HG02884 (cell line): Measurements from ENCODE around the gene ELK4.
A peak's percentile ranks its signal among the peaks of the same experiment; 100 is the strongest.

Experiments
- ATAC-seq: cut with Tn5 transposase; IDR thresholded peaks from one replicate; pipeline ENCODE4 v1.9.1; 2021; ENCODE audit warnings: mild to moderate bottlenecking, moderate library complexity; ENCODE audit not compliant: unreplicated experiment

Gene ELK4

DNA sequence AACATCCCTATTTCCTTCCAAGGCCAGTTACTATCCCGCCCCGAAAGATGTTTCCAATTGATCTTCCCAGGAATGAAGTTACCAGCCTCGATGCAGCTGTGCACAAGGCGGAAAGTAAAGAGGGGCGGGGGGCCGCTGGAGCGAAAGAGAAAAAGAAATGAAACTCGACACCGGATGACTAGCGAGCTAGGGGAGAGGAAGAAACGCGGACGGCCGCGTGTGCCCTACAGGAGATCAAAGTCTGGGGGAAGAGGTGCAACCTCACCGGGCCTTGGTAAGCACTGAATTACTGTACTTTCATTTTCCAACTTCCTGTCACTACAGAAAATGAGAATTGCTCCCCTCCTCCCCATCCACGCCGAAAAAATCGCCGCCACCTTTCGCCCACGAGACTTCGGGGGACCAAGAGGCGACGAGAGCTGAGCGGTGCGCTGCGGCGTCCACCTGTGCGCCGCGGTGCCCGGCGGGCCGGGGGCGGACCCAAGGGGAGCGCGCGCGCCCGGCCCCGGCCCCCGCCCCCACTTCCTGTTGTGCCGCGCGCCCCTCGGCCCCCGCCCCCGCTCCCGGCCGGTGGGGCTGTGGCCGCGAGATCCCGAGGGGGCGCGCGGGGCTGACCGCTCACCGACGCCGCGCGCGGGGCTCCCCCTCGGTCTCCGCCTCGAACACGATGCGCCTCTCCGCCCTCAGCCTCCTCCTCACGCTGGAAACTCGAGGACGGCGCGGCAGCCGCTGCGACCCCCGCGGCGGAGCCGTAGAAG is 622 bp downstream of the ELK4 start:
- ATAC-seq, result peak; percentile 48

DNA sequence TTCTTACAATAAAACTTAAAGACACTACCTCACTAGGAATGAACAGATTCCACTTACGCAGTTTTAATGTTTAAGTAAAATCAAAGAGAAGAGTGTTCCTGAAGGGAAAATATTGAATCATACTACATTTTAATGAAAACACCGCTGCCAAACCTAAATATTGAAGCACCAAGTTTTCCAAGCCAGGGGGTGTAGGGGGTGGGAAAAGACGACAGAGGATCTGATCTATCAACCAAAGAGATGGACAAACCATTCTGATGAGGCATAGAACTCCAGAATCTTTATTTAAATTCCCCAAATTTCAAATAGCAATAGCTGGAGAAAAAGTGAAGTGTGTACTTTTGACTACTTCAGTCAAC is 1.2 kb downstream of the ELK4 start:
- no peak for ATAC-seq

DNA sequence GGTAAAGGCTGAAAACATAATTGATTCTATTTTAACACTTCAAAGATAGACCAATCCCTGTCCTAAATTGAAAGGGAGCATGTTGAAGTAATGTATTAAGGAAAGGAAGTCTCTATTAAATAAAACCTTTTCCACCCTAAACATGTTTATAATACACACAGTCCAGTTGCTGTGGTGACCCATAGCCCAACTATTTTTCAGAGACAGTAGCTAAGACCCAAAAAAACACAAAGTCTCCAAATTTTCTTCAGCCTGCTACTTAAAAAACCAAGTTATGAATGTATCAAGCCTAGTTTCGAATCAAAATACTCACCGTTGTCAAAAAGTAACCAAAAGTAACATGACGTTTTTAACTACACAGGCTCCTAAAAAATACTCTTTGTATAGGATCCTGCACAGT is 1.6 kb downstream of the ELK4 start:
- no peak for ATAC-seq

DNA sequence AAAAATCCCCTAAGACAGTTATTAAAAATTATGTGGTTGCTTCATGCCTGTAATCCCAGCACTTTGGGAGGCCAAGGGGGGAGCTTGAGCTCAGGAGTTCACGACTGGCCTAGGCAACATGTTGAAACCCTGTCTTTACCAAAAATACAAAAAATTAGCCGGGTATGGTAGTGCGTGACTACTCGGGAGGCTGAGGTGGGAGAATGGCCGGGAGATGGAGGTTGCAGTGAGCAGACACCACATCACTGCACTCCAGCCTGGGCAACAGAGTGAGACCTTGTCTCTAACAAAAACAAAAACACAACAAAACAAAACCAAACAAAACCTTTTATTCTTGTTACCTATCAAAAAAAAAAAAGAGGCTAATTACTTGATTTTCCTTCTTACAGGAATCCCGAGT is 2.1 kb downstream of the ELK4 start:
- no peak for ATAC-seq

DNA sequence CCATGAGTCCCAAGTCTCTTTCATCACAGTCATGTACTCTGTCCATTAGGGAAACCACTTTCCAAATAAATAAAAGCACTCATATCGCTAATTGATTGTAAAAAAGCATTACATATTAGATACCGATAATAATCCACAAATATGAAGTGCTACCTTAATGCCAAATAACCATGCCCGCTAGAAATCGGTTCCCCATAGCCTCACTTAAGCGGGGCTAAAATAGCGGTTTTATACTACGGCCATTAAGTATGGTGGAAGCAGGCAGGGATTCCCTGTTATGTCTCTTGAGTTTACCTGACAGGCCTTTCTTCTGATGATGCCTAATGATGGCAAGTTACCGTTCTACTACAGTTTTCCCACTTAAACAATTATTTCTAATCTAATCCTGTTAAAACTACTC is 3.9 kb downstream of the ELK4 start:
- ATAC-seq, result no peak

DNA sequence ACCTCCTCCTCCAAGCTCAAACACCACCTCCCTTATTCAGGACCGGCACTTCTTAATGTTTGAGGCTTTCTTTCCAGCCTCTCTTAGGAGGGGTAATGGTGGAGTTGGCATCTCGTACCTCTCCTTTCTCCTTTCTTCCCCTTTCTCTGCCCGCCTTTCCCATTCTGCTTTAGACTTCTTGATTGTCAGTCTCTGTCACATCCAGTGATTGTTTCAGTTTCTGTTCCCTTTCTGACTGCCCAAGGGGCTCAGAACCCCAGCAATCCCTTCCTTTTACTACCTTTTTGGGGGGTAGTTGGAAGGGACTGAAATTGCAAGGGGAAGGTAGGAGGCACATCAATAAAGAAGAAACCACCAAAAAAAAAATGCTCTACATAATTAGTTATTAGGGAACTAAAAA is 5.6 kb downstream of the ELK4 start:
- no peak for ATAC-seq

DNA sequence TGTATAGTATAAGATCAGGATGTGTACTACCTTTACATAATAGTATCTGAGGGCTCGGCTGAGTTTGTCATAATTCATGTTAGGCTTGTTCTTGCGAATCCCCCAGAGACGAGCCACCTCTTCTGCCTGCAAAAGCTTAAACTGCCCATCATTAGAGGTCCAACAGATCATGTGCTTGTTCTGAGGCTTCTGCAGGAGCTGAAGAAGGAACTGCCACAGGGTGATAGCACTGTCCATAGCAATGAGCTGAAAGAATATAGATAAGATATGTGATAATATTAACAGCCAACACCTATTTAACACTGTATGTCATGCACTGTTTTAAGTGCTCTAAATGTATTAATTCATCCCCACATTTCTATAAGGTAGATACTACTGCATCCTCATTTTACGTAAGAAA is 8.2 kb downstream of the ELK4 start:
- ATAC-seq, result no peak

DNA sequence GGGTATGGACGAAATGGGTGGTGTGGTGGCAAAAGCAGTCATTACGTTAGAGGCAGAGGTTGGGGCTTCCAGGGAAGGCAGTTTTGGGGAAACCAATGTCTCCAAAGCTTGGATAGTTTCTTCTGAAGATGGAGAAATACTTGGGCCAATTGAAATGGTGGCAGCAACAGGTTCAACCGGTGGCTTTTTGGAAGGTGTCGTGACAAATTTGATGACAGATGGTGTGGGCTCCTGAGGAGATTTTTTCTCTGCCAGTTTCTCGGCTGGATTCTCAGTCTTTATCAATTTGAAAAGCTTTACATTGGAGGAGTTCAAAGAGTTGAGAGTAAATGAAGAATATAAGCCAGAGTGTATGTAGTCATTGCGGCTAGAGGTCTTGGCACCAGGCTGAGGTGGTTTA is 11.5 kb downstream of the ELK4 start:
- no peak for ATAC-seq

DNA sequence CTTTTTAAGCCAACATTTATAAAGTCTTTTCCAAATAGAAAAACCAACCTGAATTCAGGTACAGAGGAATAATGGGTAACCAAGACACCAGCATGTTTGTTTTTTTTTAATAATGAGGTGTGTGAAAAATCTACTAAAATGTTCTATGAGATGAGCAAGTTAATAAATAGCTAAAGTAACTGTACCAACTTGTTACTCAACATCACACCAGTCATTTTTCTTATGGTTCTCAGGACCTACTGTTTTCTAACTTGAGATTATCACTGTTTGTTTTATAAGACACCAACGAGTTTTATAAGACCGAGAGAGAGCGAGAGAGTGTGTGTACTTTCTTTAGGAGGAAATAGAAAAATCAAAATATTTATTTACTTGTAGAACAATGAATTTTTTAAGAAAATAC is 12.4 kb downstream of the ELK4 start:
- ATAC-seq, result no peak

DNA sequence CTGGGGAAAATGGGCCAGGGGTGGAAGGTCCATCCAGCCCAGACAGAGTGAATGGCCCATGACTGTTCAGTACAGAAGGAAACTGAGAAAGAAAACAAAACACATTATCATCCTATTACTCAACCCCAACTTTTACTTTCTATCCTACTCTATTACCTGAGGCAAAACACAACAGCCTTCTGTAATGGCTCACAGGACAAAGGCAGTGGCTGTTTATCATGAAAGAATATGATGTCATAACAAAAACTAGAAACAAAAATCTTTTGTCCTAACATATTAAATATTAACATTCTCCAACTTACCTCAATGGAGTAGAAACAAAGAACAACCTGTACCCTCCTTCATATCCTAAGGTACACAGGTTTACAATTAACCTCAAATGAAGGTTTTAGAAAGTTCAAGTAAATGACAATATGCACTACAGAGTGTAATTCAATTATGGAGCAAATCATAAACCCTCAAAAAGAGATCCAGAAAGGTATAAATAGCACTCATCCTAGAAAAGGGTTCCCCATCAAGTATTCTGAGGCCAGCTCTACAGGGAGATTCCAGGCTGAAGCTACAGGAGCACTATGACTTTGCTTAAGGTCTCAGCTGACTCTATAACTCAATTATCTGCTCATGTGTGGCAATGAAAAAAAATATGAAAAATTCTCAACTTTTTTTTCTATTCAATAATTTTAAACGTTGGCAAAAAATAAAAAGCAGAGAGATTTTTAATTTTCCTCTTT is 15.1 kb downstream of the ELK4 start:
- peak; percentile 52 for ATAC-seq

DNA sequence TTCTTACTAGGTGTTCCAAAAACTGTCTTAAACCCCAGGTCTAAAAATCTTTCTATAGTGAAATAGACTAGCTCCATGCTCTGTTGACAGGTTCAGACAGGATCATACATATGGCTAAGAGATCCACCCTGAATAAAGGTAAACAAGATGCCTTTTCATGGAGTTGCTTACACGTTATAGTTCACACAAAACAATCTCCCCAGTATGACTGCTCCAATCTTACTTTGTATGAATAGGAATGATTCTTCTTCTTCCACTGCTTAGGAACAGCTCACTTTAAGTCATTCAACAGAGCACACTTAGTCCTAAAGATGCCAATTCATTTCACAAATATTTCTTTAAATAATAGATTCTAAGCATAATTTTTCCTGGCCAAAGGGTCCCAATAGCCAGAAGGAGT is 16.0 kb downstream of the ELK4 start:
- ATAC-seq, result no peak

DNA sequence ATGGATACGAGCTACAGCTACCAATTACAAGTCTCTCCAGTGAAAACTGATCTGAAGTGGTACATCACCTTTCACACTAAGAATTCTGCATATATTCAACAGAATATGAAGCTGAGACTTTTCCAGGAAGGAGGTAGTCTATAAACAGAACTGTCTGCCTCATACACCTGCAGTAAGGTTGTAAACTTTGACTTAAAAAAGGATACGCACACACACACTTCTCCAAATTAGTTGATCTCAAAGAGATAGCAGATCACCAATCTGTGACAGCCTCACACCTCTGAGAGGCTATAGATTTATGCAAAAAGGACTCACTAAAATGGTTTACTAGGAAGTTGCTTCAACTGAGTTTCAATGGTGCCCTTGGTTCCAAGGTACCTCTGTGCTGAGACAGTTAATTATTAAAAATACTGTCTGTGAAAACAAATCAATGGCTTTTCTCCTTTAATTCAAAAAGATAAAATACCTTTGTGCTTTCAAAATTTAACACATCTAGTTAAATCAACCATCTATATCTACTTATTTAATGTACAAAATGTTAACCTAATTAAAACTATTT is 17.9 kb downstream of the ELK4 start:
- ATAC-seq, result no peak

DNA sequence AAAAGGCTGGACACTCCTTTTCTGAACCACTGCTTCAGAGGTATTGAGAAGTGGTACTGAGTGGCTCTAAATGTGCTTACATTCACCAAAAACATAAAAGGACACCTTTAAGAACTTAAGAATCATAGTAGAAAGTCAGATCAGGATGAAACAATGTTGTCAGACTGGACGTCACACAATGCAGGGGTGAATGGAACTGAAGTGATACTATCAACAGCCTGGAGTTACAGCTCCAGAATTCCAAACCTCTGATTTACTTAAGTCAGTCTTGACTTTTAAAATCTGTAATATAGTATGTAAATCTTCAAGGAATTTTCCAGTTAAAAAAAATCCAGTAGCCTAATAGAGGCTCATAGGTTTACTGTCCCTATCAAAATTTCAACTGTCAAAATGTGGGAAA is 19.3 kb downstream of the ELK4 start:
- ATAC-seq, result no peak

DNA sequence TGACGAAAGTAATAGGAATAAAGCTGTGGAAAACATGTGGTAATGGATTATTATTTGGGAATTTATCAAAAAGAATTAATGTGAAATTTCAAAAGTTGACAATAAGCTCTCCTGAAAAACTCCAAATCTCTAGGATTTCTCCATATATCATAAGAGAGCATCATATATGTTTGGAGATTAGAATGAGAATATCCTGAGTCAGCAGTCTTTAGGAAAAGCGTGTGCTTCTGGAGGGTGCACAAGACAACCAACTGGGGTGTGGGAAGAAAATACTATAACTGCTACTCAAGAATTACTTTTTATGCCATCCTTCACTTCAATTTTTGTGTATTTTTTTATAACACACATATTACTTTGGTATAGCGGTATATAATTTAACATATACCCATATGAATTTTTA is 19.7 kb downstream of the ELK4 start:
- no peak for ATAC-seq

DNA sequence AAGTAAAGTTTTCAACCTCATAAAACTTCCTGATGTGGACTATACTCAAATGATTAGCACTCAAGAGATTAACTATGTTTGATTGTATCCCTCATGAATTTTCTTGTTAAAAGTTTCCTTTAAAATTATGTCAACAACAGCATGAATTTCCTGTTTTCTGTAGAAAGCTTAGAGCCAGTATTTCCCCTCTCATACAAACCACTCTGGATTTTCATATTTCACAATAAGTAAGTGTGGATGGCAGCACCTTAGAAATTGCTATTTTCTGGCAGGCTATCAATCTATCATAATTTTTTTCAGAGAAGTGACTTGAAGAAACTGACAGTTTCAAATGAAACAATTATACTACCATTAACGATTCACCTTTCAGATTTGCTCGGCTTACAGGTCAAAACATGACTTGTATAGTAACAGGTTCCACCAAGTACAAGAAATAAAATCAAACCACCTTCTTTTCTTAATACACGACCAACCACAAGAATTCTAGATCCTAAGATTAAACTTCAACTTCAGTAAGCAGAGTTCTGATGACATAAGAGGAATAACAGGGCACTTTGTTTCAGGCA is 20.8 kb downstream of the ELK4 start:
- ATAC-seq, result no peak

DNA sequence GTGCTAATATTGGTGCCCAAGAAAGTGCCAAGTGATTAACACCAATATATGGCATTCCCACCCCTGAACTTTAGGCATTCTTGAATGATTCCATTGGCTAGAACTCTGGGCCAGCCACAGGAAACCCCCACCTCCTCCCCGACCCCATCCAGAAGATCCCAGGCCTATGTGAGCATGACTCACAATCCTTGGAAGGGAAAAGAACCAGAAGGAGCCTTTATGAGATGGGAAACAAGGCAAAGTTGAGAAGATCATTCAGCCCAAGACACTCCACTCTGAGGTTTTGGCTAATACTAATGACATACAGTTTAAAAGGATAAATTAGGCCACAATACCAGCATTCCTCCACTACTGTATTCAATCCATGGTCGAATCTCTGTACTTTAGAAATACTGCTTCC is 21.8 kb downstream of the ELK4 start:
- ATAC-seq, result no peak

DNA sequence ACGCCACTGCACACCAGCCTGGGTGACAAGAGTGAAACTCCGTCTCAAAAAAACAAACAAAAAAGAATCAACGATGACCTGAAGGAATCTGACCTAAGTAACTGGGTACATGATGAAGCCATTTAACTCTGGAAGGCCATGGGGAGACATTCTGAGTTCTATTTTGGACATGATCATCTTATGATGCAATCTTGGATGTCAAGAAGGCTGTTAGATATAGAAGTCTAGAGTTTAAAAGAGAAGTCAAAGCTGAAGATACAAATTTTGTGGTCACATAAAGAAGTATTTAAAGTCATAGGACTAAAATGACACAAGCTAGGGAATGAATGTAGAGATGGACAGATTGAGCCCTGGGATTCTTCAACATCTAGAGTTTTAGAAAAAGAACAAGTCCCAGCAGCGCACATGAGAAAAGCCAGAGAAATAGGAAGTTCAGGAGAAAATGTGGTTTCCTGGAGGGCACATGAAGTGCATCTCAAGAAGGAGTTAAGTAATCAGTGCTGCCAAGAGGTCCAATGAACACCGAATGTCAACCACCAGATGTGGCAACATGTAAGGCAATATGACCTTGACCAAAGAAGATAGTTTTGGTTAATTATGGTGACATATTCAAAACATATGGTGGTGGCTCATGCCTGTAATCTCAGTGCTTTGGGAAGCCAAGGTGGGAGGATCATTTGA is 26.8 kb downstream of the ELK4 start:
- no peak for ATAC-seq

DNA sequence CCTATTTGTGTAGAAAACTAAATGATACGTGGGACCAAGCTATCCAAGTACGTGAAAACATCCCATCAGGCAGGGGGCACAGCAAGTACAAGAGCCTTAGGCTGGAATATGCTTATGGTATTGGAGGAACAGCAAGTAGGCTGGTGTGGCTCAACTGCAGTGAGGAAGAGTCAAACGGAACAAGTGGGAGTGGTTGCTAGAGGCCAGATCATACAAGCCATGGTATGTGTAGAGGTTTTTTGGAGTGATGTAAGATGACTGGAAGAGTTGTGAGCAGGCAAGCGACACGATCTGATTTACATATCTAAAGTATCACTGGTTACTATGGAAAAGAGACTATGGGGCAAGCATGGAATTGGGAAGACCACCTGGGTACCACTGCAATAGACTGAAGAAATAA is 27.8 kb downstream of the ELK4 start:
- ATAC-seq, result no peak

DNA sequence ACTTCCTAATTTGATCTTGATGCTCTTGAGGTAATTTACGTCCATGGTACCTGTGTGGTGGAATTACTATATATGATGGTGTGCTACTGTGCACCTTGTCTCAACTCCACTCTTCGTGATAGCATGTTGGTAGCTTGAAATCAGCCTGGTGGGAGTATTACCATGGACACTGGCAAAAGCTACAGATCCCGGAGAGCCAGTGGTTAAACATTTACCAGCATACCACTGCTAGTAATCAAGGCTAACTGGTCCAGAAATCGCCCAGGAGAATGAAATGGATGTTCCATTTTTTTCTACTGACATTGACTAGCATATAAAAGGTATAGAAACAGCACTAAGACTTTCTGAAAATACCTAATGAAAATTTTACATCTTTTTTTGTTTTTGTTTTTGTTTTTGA is 30.6 kb downstream of the ELK4 start:
- no peak for ATAC-seq

DNA sequence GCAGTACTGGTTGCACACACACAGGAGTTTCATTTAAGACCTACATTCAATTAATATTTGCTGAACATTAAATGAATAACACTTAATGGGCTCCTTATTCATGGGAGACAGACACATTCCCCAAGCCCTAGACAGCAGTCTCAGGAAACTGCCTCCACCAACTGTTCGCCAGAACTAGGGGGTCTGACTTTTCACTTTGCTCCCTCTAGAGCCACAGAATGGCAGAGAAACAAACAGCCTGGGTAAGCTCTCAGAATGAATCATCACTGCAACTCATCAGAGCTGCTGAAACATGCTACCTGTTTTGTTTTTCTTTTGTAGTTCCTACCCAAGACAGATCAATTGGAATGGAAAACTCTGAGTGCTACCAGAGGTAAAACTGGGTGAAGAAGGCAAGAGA is 31.7 kb downstream of the ELK4 start:
- ATAC-seq, result peak; percentile 55

DNA sequence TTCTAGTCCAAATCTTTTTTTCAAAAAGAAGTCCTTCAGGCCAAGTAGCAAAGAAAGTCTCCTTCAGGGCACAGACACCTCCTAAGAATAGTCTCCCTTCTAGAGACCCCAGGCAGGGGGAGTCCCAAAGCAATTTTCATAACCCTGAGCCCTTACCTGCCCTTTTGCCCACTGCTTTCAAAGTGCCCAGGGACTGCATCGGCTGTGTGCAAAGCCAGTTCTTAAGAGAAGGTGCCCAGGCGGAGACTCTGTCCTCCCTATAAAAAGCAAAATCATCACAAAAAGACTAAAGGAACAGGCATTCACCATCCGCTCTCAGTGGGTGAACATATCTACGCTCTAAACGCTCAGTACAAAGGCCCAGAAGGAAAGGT is 32.2 kb downstream of the ELK4 start:
- no peak for ATAC-seq
